BE2C (cell line): Measurements from ENCODE around the gene TTF1.

Experiments used
- DNase-seq: peaks from one replicate; pipeline ENCODE4 v3.0.0-alpha.2; 2020
- H3K27me3 ChIP-seq: fragments of 250-450 bp; sonication (Bioruptor Pico); 2 replicates; pipeline ENCODE4 v1.5.1; 2020; ENCODE audit warnings: mild to moderate bottlenecking
- H3K36me3 ChIP-seq: fragments of 250-450 bp; sonication (Bioruptor Pico); 2 replicates; pipeline ENCODE4 v1.5.1; 2020; ENCODE audit warnings: mild to moderate bottlenecking
- H3K4me1 ChIP-seq: fragments of 250-450 bp; sonication (Bioruptor Pico); 2 replicates; pipeline ENCODE4 v1.5.1; 2020
- H3K4me3 ChIP-seq: 2 replicates; pipeline ENCODE4 v1.5.1; 2011; ENCODE audit warnings: low read depth, low read length
- H3K9me3 ChIP-seq: fragments of 250-450 bp; sonication (Bioruptor Pico); 2 replicates; pipeline ENCODE4 v1.5.1; 2020
- CTCF ChIP-seq: IDR thresholded peaks from 2 replicates; pipeline ENCODE4 v1.5.1; 2012; ENCODE audit warnings: mild to moderate bottlenecking, low read depth, low read length

TTF1 gene

DNA sequence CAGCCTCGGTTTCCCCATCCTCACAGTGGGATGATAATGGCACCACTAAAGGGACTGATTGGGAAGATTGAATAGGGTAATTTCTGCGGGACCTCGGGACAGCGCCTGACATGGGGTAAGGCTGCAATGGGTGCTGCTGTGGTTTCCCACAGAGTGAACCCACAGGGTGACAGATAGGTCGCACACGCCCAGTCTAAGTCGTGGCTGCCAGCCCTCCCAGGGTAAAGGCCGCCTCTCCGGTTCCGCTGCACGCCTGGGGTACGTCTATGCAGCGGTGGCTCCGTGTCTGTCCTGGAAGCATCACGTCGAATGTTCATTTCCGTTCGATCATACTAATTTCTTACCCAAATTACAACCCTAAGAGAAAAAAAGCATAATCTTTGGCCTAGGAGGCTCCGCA lies 4.0 kb upstream of the TTF1 start:
- 0 out of 2 replicates have a peak, but pooled peaks cover 5% of the 10 kb centered on the region for H3K27me3 ChIP-seq
- no peaks in the 10 kb centered on the region for H3K36me3 ChIP-seq
- TF ChIP-seq CTCF = no peak
- H3K4me3 ChIP-seq = peak overlapping the region; percentile 57
- no peaks in the 10 kb centered on the region for H3K4me1 ChIP-seq
- no peaks in the 10 kb centered on the region for H3K9me3 ChIP-seq
- no peak for DNase-seq

DNA sequence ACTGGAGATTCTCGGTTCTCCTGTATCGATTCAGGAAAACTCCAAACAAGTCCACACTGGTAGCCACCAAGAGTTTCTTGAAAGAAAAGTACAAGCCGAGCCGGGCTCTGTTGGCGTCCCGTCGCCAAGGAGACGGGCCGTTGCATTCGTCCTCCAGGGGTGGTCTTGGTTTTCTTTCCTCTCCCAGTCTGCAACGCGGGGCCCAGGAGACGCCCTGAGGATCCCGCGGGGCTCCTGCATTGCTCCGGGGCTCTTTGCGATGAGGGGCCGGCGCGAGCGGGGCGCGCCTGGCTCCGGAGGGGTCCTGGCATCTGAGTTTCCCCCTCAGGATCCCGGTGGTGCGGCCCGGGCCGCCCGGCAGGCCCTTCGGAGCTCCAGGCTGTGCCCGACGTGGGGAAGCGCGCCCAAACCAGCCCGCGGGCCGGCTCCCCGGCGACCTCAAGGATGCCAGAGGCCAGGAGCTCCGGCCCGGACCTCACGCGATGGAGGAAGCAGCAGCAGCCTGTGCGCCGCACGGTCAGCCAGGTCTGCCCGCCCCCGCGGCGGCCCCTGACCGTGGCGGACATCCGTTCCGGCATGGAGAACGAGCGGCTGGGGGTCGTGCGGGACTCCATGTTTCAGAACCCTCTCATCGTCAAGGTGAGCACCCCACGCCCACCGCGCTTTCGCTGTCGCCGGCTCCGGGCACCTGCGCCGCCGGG lies 3.3 kb upstream of the TTF1 start, which contains the start of gene CFAP77:
Gene CFAP77 (plus strand): TSS at position 384 of the 701 bp plus-strand sequence. CDS start 61 bp downstream, at position 445.
- Histone ChIP-seq H3K36me3 (no peaks in the 10 kb centered on the region), H3K27me3 (0 out of 2 replicates have a peak, but pooled peaks cover 5% of the 10 kb centered on the region), H3K9me3 (no peaks in the 10 kb centered on the region), H3K4me1 (no peaks in the 10 kb centered on the region), H3K4me3 (peak within 1 kb of the TSS; percentile 57)
- DNase-seq = peak; percentile 62
- TF ChIP-seq CTCF = no peak

- H3K36me3 ChIP-seq = no peaks in the 10 kb centered on the region
- no peak for TF ChIP-seq CTCF
- DNase-seq = peak; percentile 19
Observed at GRCh38 chr9:132408521-132408920, 1.9 kb upstream of the TTF1 start.

GRCh38 chr9:132407196-132407595 lies 556 bp upstream of the TTF1 start:
- TF ChIP-seq CTCF = no peak
- H3K27me3 ChIP-seq = 0 out of 2 replicates have a peak, but pooled peaks cover 5% of the 10 kb centered on the region
- H3K9me3 ChIP-seq = no peaks in the 10 kb centered on the region
- no peaks in the 10 kb centered on the region for H3K36me3 ChIP-seq
- no peaks in the 10 kb centered on the region for H3K4me1 ChIP-seq
- H3K4me3 ChIP-seq = peak overlapping the region; percentile 81
- DNase-seq = no peak

More at GRCh38 chr9:132408521-132408920, 1.9 kb upstream of the TTF1 start:
- no peaks in the 10 kb centered on the region for H3K4me1 ChIP-seq
- 0 out of 2 replicates have a peak, but pooled peaks cover 5% of the 10 kb centered on the region for H3K27me3 ChIP-seq
- H3K4me3 ChIP-seq = no peak overlapping the region
- H3K9me3 ChIP-seq = no peaks in the 10 kb centered on the region

DNA sequence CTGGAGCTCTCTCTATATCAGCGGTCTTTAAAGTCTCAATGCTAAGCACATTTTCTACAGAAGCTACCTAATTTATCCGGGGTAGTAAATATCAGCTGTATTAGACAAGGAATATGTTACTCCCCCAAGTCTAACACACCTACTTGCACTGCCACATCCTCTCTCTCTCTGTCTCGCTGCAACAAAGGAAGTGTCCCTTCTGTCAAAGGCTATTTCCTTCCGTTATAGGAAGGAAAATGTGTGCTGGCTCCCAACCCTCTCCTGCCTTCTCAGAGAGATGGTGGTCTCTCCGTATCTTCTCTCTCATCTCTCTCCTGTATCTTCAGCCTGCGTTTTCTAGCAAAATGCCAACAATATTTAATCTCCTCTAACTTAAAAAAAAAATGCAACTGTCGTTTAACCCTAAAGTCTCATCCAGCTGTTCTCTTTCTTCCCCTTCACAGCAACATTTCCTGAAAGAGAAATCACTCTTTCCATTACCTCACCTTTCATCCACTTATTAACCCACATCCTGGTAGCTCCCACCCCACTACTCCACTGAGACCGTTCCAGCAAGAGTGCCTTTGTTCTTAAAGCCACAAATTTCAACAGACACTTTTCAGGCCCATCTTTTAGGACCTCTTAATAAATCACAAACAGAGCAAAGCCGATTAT lies 2.3 kb downstream of the TTF1 start:
- Histone ChIP-seq H3K4me1 (no peaks in the 10 kb centered on the region), H3K9me3 (no peaks in the 10 kb centered on the region), H3K36me3 (peaks cover 21% of the 10 kb centered on the region), H3K4me3 (no peak overlapping the region), H3K27me3 (no peaks in the 10 kb centered on the region)
- TF ChIP-seq CTCF = no peak
- DNase-seq = no peak

DNA sequence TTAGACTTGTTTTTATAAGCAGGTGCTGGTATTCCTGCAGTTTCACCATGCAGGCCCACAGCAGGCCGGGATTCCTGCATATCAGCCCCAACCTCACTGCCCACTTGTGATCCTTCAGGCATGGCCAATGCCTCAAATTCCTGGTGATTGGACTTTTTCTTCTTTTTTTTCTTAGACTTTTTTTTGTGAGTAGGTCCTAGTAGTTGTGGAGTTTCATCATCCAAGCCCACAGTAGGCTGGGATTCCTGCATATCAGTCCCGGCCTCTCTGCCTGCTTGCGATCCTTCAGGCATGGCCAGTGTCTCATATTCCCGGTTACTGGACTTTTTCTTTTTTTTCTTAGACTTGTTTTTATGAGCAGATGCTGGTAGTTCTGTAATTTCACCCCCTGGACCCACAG lies 4.8 kb downstream of the TTF1 start:
- Histone ChIP-seq H3K27me3 (no peaks in the 10 kb centered on the region), H3K4me1 (no peaks in the 10 kb centered on the region), H3K9me3 (no peaks in the 10 kb centered on the region), H3K36me3 (peaks cover 40% of the 10 kb centered on the region), H3K4me3 (no peak overlapping the region)
- no peak for DNase-seq
- no peak for TF ChIP-seq CTCF
